RKO (cell line): Measurements from ENCODE around the gene PTPRJ.
"Not testable (repeated sequence)": the region's sequence is repeated elsewhere in the genome, so short reads cannot be mapped to it uniquely, and the experiment has no call there.

Experiments used
- DNase-seq: peaks from one replicate; pipeline ENCODE4 v3.0.0-alpha.2; 2016; ENCODE audit warnings: low spot score

PTPRJ gene

DNA sequence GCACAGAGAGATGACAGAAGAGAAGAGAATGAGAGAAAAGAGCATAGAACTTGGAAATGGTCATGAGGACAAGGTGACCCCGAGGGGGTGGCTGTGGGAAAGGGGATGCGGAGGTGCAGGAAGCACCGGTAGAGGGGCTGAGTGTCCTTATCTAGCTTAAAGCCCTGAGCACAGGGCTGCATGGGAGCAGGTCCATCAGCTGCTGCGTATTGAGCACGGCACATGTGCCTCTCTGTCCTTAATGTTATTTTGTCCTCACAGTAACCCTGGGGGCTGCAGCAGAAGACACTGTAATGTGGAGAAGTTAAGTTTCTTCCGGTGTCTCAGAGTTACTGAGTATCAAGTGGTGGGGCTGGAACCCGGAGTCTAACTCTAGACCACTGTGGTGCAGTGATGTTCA is 141.9 kb downstream of the PTPRJ start:
- DNase-seq = no peak

DNA sequence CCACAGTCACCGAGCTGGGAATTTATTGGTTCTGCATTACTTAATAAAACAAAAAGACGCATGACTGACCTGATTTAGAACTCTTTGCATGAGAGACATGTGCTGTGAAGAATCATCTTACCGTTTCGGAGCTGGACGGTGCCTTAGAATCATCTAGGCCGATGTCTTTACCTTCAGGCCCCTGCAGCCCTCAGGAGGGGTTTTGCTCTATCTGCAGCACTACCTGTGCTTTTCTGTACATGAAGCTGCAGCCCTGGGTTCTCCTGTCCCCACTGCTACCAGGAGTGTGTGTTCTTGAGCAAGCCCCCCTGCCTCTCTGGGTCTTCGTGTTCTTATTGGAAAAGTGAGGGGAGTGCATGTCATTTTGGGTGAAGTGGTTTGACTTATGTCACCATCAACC is 142.3 kb downstream of the PTPRJ start:
- DNase-seq = no peak

DNA sequence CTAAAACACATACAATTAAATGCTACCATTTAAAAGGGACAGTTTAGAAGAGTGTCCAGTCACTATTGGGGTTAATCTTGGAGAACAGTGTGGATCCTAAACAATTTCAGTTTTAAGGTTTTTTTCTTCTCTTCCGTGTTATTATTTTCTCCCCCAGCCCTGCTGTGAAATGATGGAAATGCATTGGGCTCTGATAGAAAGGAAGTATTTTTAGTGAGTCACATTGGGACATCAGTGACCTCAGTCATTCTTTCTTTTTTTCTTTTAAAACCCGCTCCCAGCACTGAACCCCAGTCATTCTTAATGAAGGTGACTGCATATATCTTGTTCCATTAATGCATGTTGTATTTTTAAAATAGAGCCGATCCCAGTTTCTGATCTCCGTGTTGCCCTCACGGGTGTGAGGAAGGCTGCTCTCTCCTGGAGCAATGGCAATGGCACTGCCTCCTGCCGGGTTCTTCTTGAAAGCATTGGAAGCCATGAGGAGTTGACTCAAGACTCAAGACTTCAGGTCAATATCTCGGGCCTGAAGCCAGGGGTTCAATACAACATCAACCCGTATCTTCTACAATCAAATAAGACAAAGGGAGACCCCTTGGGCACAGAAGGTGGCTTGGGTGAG is 143.0 kb downstream of the PTPRJ start:
- no peak for DNase-seq

DNA sequence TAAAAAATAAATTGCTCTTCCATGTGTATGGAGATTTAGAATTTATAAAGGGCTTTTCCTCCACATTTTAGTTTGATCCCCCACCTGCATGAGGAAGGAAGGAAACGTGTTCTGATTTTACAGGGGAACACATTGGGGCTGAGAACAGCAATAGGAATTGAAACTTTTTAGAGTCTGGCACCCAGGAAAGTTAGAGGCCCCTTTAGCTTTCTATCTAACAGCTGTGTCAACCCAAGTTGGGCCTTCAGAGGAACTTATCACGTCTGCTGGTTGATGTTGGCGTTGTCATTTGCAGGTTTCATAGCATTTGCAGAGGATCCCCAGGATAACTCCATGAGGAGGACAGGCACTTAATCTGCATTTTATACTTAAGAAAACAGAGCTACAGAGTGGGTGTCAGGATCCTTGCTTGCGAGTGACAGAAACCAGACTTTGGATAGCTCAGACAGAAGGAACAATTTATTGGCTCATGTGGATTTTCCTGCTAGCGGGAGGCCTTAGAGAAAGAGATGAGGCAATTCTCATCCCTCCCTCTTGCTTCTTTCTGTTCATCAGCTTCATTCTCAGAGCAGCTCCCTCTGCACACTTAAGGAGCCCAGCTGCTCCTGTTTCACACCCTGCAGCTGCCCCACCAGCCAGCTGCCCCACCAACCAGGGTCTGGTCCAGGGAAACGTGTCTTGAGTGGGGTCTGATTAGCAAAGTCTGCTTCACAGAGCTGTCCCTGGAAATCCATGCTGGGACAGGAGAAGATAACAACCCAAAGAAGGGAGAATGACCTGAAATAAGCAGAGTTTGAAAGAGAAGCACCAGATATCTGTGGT is 143.8 kb downstream of the PTPRJ start:
- no peak for DNase-seq

DNA sequence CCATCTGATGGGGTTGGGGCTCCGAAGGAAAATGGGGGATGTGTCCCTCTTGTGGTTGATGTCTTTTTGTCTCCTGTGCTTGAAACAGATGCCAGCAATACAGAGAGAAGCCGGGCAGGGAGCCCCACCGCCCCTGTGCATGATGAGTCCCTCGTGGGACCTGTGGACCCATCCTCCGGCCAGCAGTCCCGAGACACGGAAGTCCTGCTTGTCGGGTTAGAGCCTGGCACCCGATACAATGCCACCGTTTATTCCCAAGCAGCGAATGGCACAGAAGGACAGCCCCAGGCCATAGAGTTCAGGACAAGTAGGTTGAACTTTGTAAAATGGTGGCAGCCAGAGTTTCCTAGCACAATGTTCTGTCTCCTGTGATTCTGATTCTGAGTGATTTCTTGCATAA is 144.5 kb downstream of the PTPRJ start:
- DNase-seq = no peak

DNA sequence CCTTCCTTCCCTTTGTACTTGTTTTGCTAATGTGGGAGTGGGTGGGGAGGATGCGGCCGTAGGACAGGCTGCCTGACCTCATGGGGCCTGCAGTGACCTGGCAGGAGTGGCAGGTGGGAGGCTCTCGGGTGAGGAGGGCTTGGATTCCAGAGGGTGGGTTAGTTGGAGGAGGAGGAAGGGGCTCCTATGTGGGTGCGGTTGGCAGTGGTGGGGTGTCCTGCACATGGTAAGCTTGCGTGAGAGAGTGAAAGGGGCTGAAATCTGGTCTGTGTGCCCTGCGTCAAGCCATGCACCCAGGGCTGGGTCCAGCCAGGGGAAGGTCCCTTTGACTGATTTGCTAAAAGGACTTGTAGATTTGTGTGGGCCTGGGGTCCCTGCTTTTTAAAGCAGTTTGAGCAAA is 145.5 kb downstream of the PTPRJ start:
- DNase-seq = no peak

DNA sequence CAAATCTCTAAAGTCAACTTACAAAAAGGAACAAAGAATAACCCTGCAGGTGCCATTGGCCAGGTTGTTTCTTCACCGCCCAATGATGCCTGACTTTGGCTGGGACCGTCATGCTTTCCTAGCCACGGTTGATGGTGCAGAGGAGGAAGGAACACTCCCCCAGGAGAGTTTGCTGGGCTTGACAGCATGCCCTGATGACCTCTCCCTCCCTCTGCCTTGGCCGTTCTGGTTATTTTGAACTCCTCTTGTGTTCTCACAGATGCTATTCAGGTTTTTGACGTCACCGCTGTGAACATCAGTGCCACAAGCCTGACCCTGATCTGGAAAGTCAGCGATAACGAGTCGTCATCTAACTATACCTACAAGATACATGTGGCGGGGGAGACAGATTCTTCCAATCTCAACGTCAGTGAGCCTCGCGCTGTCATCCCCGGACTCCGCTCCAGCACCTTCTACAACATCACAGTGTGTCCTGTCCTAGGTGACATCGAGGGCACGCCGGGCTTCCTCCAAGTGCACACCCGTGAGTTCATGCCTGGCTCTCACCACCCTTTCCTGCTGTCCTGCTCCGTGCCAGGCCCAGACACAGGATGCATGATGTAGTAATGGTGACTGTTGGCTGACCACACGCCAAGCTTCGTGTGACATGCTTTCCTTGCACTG is 147.3 kb downstream of the PTPRJ start:
- DNase-seq = no peak

DNA sequence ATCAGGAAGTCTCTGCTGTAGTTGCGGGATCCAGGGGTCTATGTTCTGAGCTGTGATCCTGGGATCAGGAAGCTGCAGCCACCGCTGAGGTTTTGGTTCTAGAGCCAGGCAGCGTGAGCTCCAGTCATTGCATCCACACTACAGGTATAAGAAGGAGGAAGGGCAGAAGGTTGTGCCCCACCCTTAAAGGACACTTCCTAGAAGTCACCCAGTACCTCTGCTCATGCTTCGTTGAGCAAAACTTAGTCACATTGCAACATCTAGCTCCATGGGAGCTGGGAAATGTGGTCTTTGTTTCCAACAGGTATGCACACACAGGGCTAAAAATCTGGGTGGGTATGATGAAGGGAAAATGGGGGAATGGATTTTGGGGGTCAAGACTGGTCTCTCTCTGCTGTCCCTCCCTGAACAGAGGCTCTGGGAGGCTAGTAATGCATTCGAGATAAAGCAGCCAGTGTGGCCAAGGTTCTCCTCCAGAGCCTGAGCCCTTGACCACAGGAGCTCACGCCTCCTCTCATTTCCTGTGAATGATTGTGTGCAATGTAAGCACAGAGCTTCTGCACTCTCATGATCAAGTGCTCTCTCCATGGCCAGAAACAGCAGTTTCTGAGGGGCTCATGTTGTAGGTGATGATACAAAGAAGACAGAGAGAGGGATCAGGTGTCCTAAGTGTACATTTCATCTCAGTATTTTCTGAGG is 149.5 kb downstream of the PTPRJ start:
- no peak for DNase-seq

DNA sequence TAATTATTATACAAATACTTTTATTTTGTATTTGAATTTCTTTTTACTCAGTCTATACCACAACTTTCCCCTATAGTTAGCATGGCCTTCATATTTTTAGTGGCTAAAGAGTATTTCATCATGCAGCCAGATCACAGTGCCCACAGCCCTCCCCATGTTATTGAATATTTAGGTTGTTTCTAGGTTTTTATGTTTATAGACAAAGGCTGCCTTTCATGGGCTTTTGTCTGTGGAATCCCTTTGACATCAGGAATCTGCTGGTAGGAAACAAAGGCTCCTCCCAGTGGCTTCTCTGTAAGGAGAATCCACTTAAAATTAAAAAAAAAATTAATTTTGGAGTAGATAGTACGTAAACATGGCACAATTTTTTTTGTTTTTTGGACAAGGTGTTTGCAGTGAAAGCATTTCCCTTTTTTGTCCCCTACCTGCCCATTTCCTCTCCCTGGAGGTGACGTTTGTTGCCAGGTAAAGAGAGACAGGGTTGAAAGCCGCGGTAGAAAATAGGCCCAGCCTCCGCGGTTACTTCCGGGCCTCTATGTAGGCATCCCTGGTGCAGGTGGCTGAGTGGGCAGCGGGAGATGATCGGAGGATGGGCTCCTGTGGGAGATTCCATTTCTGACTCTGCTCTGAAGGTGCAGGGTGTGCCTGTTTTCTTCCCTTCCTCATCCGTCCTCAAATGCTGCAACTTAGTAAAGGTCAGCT is 154.0 kb downstream of the PTPRJ start:
- no peak for DNase-seq

DNA sequence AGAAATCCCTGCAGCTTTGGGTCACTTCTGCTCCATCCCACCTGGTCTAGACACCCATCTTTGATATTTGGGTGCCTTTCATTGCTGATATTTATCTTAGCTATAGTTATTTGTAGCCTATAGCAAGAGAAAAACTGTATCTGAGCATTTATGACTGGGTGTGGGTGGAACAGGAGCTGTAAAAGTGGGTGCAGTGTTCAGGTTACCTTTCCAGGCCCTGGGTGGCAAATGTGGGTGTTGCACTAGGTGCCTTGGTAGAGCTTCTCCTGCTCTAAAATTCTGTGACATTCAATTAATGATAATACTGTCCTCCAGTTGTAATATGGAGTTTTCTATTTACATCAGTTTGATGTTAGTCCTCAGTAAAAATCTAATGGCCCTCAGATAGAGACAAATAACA is 157.9 kb downstream of the PTPRJ start:
- no peak for DNase-seq

DNA sequence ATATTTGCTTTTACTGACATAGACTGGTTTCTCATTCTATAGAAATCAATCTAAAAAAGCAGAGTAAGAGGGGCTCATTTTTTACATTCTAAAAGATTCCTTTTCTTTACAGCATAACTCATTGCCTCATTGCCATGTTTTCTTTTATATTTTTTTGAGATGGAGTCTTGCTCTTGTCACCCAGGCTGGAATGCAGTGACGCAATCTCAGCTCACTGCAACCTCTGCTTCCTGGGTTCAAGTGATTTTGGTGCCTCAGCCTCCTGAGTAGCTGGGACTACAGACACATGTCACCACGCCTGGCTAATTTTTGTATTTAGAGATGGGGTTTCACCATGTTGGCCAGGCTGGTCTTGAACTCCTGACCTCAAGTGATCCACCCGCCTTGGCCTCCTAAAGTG is 159.5 kb downstream of the PTPRJ start:
- not testable (repeated sequence) for DNase-seq

DNA sequence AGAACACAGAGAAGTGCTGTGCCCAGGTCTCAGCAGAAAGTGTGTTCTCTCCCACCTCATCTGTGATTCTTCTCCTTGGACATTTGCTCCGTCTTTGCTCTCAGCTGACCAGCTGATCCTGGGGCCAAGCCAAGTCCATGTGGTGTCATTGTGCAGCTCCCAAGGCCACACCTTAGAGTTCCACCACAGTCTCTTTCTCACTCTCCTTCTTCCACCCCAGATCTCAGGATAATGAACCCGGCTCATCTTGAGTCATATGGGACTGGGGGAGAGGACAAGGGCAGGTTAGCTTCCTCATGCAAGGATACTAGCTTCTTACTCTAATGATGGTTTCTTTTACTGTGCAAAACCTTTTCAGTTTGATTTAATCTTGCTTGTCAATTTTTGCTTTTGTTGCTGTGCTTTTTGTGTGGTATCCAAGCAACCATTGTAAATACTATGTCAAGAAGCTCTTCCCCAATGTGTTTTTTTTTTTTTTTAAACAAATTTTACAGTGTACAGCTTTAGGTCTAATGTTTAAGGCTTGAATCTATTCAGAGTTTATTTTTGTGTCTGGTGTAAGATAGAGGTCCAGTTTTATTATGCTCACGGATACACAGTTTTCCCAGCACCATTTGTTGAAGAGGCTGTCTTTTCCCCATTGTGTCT is 161.2 kb downstream of the PTPRJ start:
- no peak for DNase-seq

DNA sequence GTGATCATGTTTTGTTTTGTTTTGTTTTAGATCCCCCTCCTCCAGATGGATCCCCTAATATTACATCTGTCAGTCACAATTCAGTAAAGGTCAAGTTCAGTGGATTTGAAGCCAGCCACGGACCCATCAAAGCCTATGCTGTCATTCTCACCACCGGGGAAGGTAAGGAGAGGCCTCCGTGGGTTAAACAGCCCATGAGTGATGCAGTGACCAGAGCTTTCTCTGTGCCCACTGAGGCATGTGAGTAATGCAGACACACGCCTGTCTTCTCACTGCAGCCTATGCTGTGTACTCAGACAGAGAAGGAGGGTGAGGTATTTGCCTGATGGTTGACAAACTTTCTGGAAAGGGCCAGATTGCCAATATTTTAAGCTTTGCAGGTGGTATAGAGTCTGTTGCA is 162.5 kb downstream of the PTPRJ start:
- DNase-seq = no peak

DNA sequence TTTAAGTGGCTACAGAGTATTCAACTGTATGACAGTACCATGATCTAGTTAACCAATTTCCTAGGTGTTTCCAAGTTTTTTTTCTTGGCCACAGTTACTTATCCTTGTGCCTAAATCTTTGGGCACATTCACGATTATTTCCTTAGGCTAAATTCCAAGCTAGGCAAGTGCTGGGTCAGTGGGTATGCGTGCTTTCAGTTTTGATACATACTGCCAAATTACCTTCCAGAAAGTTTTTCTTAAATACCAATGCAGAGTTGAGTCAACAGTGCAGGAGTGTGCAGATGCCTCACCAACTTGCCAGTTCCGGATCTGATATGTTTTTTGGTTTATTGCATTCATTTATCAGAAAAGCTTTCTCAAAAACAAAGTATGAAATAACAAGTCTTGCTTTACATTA is 168.4 kb downstream of the PTPRJ start:
- DNase-seq = no peak

DNA sequence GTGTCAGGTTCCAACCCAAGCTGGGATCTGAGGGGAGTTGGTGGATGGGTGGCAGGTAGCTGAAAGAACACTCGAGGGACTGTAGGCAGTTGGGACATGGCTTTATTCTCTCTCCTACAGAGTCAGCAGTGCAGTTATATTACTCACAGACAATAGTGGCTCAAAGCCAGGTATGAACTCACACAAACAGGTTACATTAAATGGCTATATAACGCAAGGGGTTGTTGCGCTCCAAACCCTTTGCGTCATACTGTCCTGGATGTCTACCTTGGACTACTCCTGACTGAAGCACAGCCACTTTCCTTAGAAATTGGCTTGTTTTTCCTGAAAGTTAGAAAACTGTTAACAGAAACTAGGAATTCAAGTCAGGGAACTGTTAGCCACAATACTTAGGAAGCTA is 169.9 kb downstream of the PTPRJ start:
- DNase-seq = peak; percentile 12

DNA sequence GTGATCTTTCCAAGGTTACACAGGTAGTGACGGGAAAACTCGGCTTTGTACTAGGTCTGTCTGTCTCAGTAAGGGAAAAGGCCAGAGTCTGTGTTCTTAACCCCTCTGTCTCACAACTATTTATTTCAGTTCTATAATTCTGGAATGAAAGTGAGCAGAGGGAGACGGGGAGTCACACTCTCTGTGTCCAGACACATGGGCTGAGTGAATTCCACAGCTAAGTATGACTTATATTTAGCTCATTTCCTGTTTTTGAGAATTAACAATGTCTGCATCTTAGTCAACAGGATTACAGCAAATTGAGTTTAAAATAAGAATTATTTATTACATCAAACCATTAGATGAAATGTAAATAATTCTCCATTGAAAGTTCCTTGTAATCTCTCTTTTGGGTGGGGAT is 173.8 kb downstream of the PTPRJ start:
- peak; percentile 61 for DNase-seq

DNA sequence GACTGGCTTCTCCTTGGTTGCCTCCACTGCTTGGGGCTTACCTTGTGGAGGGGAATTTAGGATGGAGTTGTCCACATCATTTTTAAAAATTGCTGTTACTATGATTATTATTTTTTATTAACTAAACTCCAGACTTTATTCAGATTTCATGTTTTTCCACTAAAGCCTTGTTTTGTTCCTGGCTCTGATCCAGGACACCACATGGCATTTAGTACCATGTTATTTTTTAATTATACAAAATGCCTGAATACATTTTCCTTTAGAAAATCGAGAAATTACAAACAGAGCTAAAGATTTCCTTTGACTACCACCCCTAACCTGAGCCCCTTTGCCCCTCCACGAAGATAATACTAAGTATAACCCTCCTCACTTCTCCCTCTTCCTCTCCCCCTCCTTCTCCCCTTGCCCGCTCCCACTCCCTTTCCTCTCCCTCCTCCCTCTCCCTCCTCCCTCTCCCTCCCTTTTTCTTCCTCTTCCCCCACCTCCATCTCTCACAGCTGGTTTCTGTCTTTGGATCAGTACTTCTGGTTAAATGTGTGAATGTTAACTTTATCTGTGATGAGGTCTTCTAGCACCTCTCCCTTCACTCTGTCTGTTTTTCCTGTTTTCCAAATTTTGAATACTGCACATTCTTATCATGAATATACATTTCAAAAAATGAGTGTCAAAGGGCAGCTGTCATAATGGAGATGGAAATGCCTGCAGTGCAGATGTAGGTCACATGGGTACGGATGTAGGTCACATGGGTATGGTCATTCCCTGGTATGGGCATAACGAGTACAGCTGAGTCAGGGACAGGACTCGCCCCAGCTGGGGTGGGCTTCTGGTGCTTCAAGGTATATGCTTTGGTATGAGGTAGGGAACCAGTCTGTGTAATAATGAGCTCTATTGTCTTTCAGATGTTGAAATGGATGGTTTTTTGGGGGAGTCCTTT is 181.9 kb downstream of the PTPRJ start:
- no peak for DNase-seq

DNA sequence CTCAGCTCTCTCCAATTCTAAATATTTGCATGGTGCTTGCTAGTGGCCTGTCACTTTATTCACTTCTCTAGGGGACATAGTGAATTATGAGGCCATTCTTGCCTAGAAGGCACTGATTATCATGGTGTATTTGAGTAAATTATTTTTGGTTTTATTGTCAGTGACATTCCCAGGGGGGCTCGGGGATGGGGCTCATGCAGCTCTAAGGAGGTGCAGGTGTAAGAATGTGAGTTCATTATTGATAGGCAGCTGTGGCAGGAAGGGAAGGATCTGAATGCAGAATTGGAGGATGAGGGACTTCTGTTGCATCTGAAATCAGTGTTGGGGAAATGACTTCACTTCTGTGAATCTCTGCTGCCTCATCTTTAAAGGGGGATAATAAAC is 182.5 kb downstream of the PTPRJ start:
- no peak for DNase-seq

DNA sequence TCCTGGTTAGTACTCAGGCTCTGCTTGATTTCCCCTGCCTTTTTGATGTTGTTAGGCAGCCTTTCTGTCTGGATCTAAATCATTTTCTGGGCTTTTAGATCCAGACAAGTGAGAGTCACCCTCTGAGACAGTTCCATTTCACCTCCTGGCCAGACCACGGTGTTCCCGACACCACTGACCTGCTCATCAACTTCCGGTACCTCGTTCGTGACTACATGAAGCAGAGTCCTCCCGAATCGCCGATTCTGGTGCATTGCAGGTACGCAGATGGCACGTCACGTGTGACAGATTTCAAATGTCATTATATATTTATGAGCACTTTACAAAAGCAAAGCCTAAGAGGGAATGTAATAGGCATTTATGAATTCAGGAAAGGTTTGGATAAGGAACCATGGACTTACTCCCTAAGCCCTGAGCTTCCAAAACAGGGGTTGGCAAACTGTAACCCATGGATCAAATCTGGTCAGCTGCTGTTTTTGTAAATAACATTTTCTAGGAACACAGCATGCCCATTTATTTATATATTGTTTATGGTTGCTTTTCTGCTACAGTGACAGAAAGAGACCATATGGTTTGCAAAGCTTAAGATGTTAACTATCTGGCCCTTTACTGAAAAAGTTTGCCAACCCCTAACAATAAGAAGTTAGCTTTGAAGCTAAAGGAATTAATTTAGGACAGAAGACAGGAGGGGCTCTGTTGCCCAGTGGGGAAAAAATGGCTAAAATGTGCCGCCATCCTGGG is 183.2 kb downstream of the PTPRJ start:
- no peak for DNase-seq

DNA sequence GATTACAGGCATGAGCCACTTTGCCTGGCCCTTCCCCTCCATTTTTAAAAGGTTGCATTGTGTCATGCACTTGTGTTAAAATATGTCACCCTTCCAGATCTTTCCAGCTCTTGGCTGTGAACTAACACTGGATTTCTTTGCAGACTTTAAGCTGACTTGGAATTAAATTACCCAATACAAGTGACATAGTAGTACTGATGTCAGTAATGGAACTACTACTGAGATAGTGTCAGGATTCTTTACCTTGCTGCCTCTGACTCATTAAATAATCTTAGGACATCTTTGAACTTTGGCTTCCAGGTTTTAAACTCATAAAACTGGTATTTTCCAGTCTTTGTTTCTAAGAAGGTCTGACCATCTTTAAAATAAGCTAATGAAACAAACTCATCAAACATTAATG is 184.5 kb downstream of the PTPRJ start:
- DNase-seq = no peak
